ENCODE data around the gene DERL2.

GRCh38 chr17:5523249-5523648, 37.3 kb upstream of the DERL2 start:
- TF ChIP-seq PATZ1 (CRISPR knock-in tag; IDR thresholded peaks at IDR 0.05; ENCODE audit: borderline replicate concordance) (no peak), OSR1 (CRISPR knock-in tag; IDR thresholded peaks at IDR 0.05) (no peak), RARB (CRISPR knock-in tag; IDR thresholded peaks at IDR 0.05) (no peak), ZNF565 (CRISPR knock-in tag; conservative IDR thresholded peaks at IDR 0.05; ENCODE audit: low read depth) (no peak), TCF4 (CRISPR knock-in tag; IDR thresholded peaks at IDR 0.05; ENCODE audit: borderline replicate concordance) (no peak), CSDC2 (CRISPR knock-in tag; IDR thresholded peaks at IDR 0.05) (no peak), BACH2 (CRISPR knock-in tag; IDR thresholded peaks at IDR 0.05; ENCODE audit: borderline replicate concordance) (no peak), ZC3H10 (CRISPR knock-in tag; IDR thresholded peaks at IDR 0.05) (no peak)

Data from SK-N-SH treated with all-trans-retinoic acid at 6 μM for 48 hours (cell line).